ENCODE results near the gene C6orf89. TPM values are rescaled to one million over a fixed set of nuclear protein-coding genes. Genes with fewer than 3 reads are reported as not detected.
"Not testable (repeated sequence)": the region's sequence is repeated elsewhere in the genome, so short reads cannot be mapped to it uniquely, and the experiment has no call there.

The C6orf89 gene
- total RNA-seq, 2 experiments from 2014 or later, result 32.1 to 32.7 TPM

- H3K9me3 Mint-ChIP-seq, H3K27me3 Mint-ChIP-seq, DNase-seq, H3K4me3 Mint-ChIP-seq, H3K27ac Mint-ChIP-seq: not testable (repeated sequence)
- peaks cover 16% of the 10 kb centered on the region for H3K36me3 Mint-ChIP-seq
- peaks cover 27% of the 10 kb centered on the region for H3K4me1 Mint-ChIP-seq
These were observed 5.4 kb downstream of the C6orf89 start for GRCh38 chr6:36891153-36891552.

GRCh38 chr6:36893976-36894932 lies 8.5 kb downstream of the C6orf89 start:
- Mint-ChIP-seq H3K4me1 (peaks cover 6% of the 10 kb centered on the region), H3K27ac (no peak overlapping the region), H3K27me3 (no peaks in the 10 kb centered on the region), H3K4me3 (no peak overlapping the region), H3K36me3 (peaks cover 10% of the 10 kb centered on the region), H3K9me3 (no peaks in the 10 kb centered on the region)
- no peak for DNase-seq

DNA sequence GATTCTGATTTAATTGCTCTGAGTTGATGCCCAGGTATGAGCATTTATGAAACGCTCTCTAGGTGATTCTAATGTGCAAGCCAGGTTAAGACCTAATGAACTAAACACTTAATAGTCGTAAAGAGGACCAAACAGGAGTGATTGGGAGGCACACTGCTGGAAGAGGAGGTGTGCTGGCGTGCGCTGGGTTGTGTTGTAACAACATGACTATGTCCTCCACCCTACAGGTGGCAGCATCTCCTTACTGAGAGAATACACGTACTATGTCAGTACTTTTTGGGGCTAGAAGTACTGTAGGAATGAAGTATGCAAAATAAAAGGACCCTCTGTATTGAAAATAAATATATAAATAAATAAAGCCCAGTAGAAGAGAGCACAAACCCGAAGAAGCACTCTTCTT lies 11.9 kb downstream of the C6orf89 start:
- no peak overlapping the region for H3K27ac Mint-ChIP-seq

GRCh38 chr6:36904114-36904513 lies 18.4 kb downstream of the C6orf89 start:
- Mint-ChIP-seq H3K4me1 (peaks cover 5% of the 10 kb centered on the region), H3K9me3 (no peaks in the 10 kb centered on the region), H3K27ac (no peak overlapping the region), H3K36me3 (peaks cover 12% of the 10 kb centered on the region), H3K4me3 (no peak overlapping the region), H3K27me3 (no peaks in the 10 kb centered on the region)
- no peak for DNase-seq

More for the DNA sequence above, 11.9 kb downstream of the C6orf89 start:
- DNase-seq, result no peak
- Mint-ChIP-seq H3K4me1 (peaks cover 3% of the 10 kb centered on the region), H3K9me3 (no peaks in the 10 kb centered on the region), H3K27me3 (no peaks in the 10 kb centered on the region), H3K36me3 (peaks cover 10% of the 10 kb centered on the region), H3K4me3 (no peak overlapping the region)

GRCh38 chr6:36904851-36905393 lies 19.2 kb downstream of the C6orf89 start:
- Mint-ChIP-seq H3K4me3 (no peak overlapping the region), H3K27me3 (no peaks in the 10 kb centered on the region), H3K27ac (no peak overlapping the region), H3K9me3 (no peaks in the 10 kb centered on the region), H3K36me3 (peaks cover 12% of the 10 kb centered on the region), H3K4me1 (peaks cover 7% of the 10 kb centered on the region)
- DNase-seq, result no peak

DNA sequence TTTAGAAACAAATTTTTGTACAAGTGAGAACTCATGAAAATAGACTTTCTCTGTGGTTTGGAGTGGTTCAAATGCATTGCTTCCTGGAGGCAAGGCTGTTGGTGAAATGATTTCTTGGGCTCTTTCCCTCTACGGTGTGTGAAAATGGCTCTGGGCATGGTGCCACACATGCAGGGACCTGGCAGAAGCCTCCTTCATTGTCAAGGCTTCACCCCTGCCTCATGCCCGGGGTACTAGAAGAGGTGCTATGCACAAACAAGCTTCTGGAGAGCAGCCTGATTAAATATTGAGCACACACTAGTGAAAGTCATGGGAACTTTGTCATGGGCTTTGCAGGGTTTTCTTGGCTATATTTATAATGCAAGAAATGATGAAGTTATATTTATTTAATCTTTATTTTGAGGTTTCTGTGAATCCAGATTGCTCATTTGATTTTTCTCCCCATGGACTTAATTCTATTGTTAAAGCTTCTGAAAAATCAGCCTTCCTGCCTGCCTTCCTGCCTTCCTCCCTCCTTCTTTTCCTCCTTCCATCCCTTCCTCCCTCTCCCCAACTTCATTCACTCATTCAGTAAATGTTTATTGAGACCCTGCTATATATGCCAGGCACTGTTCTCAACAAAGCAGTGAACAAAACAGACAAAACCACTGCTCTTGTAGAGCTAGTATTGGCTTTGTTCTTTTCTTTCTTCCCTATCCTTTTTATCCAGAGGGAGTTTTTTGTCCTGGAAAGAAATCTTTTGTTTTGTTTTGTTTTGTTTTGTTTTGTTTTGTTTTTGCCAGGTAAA lies 21.0 kb downstream of the C6orf89 start:
- no peak overlapping the region for H3K4me3 Mint-ChIP-seq
- peaks cover 10% of the 10 kb centered on the region for H3K36me3 Mint-ChIP-seq
- H3K27ac Mint-ChIP-seq, result no peak overlapping the region
- H3K9me3 Mint-ChIP-seq, result no peaks in the 10 kb centered on the region
- no peak for DNase-seq
- H3K4me1 Mint-ChIP-seq, result peaks cover 12% of the 10 kb centered on the region
- no peaks in the 10 kb centered on the region for H3K27me3 Mint-ChIP-seq

DNA sequence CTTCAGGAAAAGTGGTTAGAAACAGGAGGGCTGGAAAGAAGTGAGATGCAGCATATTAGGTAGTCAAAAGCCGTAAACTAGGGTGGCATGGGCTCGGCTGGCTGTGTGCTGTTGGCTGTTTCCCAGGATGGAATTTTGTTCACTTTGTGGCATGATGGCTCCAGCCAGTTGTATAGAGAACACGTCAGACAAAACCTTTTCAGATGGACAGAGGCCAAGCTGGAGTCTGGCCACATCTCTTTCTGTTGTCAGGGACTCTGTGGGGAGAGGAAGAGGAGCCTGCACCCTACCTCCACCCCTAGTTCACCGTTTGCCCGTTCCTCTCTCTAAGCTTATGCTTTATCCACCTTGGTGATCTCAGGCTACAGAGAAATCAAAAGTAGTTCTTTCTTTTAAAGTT lies 22.0 kb downstream of the C6orf89 start:
- DNase-seq, result no peak
- no peak overlapping the region for H3K4me3 Mint-ChIP-seq
- no peaks in the 10 kb centered on the region for H3K9me3 Mint-ChIP-seq
- no peaks in the 10 kb centered on the region for H3K27me3 Mint-ChIP-seq
- H3K27ac Mint-ChIP-seq, result no peak overlapping the region
- peaks cover 10% of the 10 kb centered on the region for H3K36me3 Mint-ChIP-seq
- H3K4me1 Mint-ChIP-seq, result peaks cover 22% of the 10 kb centered on the region

GRCh38 chr6:36908747-36909146 lies 23.0 kb downstream of the C6orf89 start:
- peaks cover 11% of the 10 kb centered on the region for H3K36me3 Mint-ChIP-seq
- H3K4me1 Mint-ChIP-seq, result peaks cover 32% of the 10 kb centered on the region
- H3K4me3 Mint-ChIP-seq, result no peak overlapping the region
- no peak overlapping the region for H3K27ac Mint-ChIP-seq
- DNase-seq, result no peak
- H3K9me3 Mint-ChIP-seq, result no peaks in the 10 kb centered on the region
- H3K27me3 Mint-ChIP-seq, result no peaks in the 10 kb centered on the region

DNA sequence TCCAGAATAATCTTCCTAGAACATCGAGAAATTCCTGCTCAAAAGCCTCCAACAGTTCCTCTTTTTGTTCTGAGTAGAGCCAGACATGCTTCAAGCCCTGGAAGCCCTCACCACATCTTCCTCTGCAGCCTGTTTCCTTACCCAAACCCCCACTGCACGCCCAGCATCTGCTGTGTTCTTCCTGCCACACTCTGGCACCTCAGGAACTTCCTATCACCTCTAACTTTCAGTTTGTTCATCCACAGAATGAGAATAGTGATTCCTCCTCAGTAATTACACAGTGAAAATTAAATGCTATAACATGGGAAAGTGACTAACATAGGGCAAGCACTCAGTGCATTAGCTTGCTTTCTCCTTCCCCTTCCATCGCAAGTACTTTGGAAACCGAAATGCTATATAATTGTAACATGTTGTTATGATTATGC lies 26.3 kb downstream of the C6orf89 start:
- peak overlapping the region; percentile 85 for H3K27ac Mint-ChIP-seq
- peaks cover 13% of the 10 kb centered on the region for H3K36me3 Mint-ChIP-seq
- peaks cover 43% of the 10 kb centered on the region for H3K4me1 Mint-ChIP-seq
- H3K9me3 Mint-ChIP-seq, result no peaks in the 10 kb centered on the region
- peak overlapping the region; percentile 67 for H3K4me3 Mint-ChIP-seq
- H3K27me3 Mint-ChIP-seq, result no peaks in the 10 kb centered on the region
- DNase-seq, result peak; percentile 16

- peak; percentile 66 for DNase-seq
- Mint-ChIP-seq H3K4me1 (peaks cover 43% of the 10 kb centered on the region), H3K27me3 (no peaks in the 10 kb centered on the region), H3K4me3 (peak overlapping the region; percentile 67), H3K27ac (peak overlapping the region; percentile 85), H3K9me3 (no peaks in the 10 kb centered on the region), H3K36me3 (peaks cover 13% of the 10 kb centered on the region)
These were observed 26.8 kb downstream of the C6orf89 start for GRCh38 chr6:36912586-36912985.

DNA sequence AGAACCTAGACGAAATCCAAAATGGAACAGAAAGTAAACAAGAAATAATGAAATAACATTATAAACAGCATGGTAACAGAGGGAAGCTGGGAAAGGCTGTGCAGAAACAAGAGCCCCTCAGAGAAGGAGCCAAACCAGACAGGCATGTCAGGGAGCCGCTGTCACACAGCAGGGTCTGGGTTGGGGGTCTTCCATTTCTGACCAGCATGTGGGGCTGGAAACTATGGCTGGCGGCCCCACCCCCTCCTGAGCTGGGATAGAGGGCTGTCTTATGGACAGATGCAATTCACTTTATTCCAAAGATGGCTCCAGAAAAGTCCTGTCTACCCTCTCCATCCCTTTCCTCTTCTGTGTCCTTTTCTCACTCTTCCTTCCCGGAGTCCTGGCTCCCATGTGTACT lies 27.3 kb downstream of the C6orf89 start:
- peak overlapping the region; percentile 85 for H3K27ac Mint-ChIP-seq
- H3K4me1 Mint-ChIP-seq, result peaks cover 43% of the 10 kb centered on the region
- peak overlapping the region; percentile 27 for H3K4me3 Mint-ChIP-seq
- H3K9me3 Mint-ChIP-seq, result no peaks in the 10 kb centered on the region
- H3K36me3 Mint-ChIP-seq, result peaks cover 13% of the 10 kb centered on the region
- no peak for DNase-seq
- H3K27me3 Mint-ChIP-seq, result no peaks in the 10 kb centered on the region

DNA sequence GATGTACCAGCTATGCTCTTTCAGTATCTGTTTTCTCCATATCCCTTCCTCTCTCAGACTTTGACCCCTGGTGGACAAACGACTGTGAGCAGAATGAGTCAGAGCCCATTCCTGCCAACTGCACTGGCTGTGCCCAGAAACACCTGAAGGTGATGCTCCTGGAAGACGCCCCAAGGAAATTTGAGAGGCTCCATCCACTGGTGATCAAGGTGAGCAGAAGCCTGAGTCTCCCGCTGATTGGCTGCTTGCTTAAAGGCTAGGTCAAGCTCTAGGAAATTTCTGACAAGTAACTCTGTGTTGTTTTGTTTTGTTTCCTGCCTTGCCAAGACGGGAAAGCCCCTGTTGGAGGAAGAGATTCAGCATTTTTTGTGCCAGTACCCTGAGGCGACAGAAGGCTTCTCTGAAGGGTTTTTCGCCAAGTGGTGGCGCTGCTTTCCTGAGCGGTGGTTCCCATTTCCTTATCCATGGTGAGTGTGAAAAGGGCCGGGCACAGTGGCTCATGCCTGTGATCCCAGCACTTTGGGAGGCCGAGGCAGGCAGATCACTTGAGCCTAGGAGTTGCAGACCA lies 28.6 kb downstream of the C6orf89 start:
- Mint-ChIP-seq H3K4me3 (no peak overlapping the region), H3K36me3 (peaks cover 11% of the 10 kb centered on the region), H3K4me1 (peaks cover 39% of the 10 kb centered on the region), H3K27ac (peak overlapping the region; percentile 67), H3K27me3 (no peaks in the 10 kb centered on the region), H3K9me3 (no peaks in the 10 kb centered on the region)
- DNase-seq, result no peak

GRCh38 chr6:36915599-36915998 lies 29.8 kb downstream of the C6orf89 start:
- Mint-ChIP-seq H3K27me3 (no peaks in the 10 kb centered on the region), H3K36me3 (peaks cover 13% of the 10 kb centered on the region), H3K27ac (no peak overlapping the region), H3K4me3 (no peak overlapping the region), H3K4me1 (peaks cover 37% of the 10 kb centered on the region), H3K9me3 (no peaks in the 10 kb centered on the region)
- DNase-seq, result no peak

- Mint-ChIP-seq H3K36me3 (peaks cover 13% of the 10 kb centered on the region), H3K4me1 (peaks cover 35% of the 10 kb centered on the region), H3K27me3 (no peaks in the 10 kb centered on the region), H3K27ac (no peak overlapping the region), H3K4me3 (no peak overlapping the region), H3K9me3 (no peaks in the 10 kb centered on the region)
- DNase-seq, result no peak
These were observed 30.4 kb downstream of the C6orf89 start for GRCh38 chr6:36916126-36916525.

All from activated naive CD8-positive, alpha-beta T cell treated with anti-CD3 and anti-CD28 coated beads for 36 hours (primary cell).